ENCODE results near the gene SMG9. TPM values are rescaled to one million over a fixed set of nuclear protein-coding genes. Genes with fewer than 3 reads are reported as not detected.

Gene SMG9
- polyA plus RNA-seq, 3 donors: 1.3 to 26.1 (median 2.4) TPM

DNA sequence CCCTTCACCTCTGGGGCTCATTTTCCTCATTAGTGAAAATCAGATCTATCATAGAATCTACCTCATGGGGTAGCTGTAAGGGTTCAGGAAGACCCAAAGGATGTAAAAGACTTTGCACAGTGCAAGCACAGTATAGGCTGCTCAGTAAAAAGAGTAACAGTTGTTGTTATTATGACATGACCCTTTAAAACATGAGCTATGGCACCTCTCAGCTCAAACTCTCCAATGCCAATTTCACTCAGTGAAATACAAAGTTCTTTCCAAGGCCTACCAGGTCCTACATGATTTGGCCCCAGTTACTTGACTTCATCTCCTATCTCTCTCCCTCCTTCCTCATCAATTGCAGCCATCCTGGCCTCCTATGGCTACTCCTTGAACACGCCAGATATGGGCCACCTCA lies 4.9 kb downstream of the SMG9 start:
- H3K9me3 Mint-ChIP-seq: peaks cover 0 to 2% (median 0%) of the 10 kb centered on the region in 7 donors
- H3K9ac ChIP-seq (ENCODE audit: insufficient read depth, low read length, poor library complexity, severe bottlenecking): no peak overlapping the region
- peak overlapping the region in 1 of 7 donors; percentile 16 for H3K27ac Mint-ChIP-seq
- peaks cover 24% of the 10 kb centered on the region for H4K20me1 ChIP-seq (ENCODE audit: insufficient read depth, low read length)
- peaks cover 55 to 66% of the 10 kb centered on the region in 2 donors for H3K36me3 Mint-ChIP-seq
- peaks cover 57% of the 10 kb centered on the region for H3K79me2 ChIP-seq (ENCODE audit: insufficient read depth, low read length)
- intact Hi-C loops (cut with micrococcal nuclease): no loop called here
- TF ChIP-seq CTCF (IDR thresholded peaks at IDR 0.05): no peak
- 88% methylated on average over 1 of the region's 1 CpG for WGBS (ENCODE audit: insufficient coverage)
- H3K4me1 ChIP-seq (ENCODE audit: control insufficient read depth in 1 of 2, insufficient read depth in 2 of 2, low read length in 2 of 2): peaks cover 20 to 27% of the 10 kb centered on the region in 2 donors
- no peaks in the 10 kb centered on the region for H3K9me3 ChIP-seq (replicated peaks in 1 of 2; ENCODE audit: control insufficient read depth in 1 of 2, insufficient read depth in 1 of 2, low read length in 2 of 2)
- peaks cover 56 to 68% of the 10 kb centered on the region in 2 donors for H3K36me3 ChIP-seq (replicated peaks in 1 of 2; ENCODE audit: control insufficient read depth in 1 of 2, insufficient read depth in 2 of 2, low read length in 2 of 2)
- no peaks in the 10 kb centered on the region for H3K27me3 ChIP-seq (ENCODE audit: control insufficient read depth in 2 of 2, insufficient read depth in 2 of 2, low read length in 2 of 2)
- no peak overlapping the region for H3K4me2 ChIP-seq (replicated peaks; ENCODE audit: extremely low read depth, low read length, poor library complexity, severe bottlenecking)
- peak overlapping the region in 1 of 2 donors; percentile 3 for H3K27ac ChIP-seq (ENCODE audit: low read depth in 1 of 2, low read length in 2 of 2)
- H3K4me3 ChIP-seq (replicated peaks in 1 of 3; ENCODE audit: low read depth in 2 of 3, low read length in 3 of 3): no peak overlapping the region
- H3K4me1 Mint-ChIP-seq: peaks cover 33% of the 10 kb centered on the region
- no peak for DNase-seq
- no peak overlapping the region for H2AFZ ChIP-seq (ENCODE audit: insufficient read depth, low read depth, low read length, poor library complexity, severe bottlenecking)
- H3K27me3 Mint-ChIP-seq (ENCODE audit: low read depth in 3 of 3): peaks cover 0 to 2% (median 0%) of the 10 kb centered on the region in 3 donors
- no peak overlapping the region for H3K4me3 Mint-ChIP-seq

DNA sequence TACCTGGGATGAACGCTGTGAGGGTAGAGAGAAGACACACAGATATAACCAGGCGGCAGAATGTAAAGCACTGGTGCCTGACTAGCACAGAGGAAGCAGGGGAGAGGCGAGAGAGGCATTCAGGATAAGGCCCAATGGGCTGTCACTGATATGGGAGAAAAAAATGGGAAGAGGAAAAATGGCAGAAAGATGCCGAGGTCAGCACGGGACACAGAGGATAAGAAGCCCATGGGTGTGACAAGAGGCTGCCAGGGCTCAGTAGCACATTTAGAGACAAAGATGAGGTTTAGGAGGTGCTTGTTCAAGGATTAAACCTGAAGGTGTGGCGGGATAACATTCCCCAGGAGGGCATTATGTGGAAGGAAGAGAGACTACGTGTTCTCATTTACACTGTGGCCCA lies 5.6 kb downstream of the SMG9 start:
- peaks cover 59 to 67% of the 10 kb centered on the region in 2 donors for H3K36me3 Mint-ChIP-seq
- no peaks in the 10 kb centered on the region for H3K9me3 ChIP-seq (replicated peaks in 1 of 2; ENCODE audit: control insufficient read depth in 1 of 2, insufficient read depth in 1 of 2, low read length in 2 of 2)
- H3K36me3 ChIP-seq (replicated peaks in 1 of 2; ENCODE audit: control insufficient read depth in 1 of 2, insufficient read depth in 2 of 2, low read length in 2 of 2): peaks cover 56 to 68% of the 10 kb centered on the region in 2 donors
- no peak overlapping the region for H3K4me3 Mint-ChIP-seq
- intact Hi-C loops (cut with micrococcal nuclease): no loop called here
- no peak for TF ChIP-seq CTCF (IDR thresholded peaks at IDR 0.05)
- H2AFZ ChIP-seq (ENCODE audit: insufficient read depth, low read depth, low read length, poor library complexity, severe bottlenecking): no peak overlapping the region
- 94% methylated on average over 6 of the region's 7 CpGs for WGBS (ENCODE audit: insufficient coverage)
- H3K27ac ChIP-seq (ENCODE audit: low read depth in 1 of 2, low read length in 2 of 2): no peak overlapping the region
- peaks cover 40% of the 10 kb centered on the region for H3K4me1 Mint-ChIP-seq
- peaks cover 59% of the 10 kb centered on the region for H3K79me2 ChIP-seq (ENCODE audit: insufficient read depth, low read length)
- peaks cover 0 to 4% (median 0%) of the 10 kb centered on the region in 3 donors for H3K27me3 Mint-ChIP-seq (ENCODE audit: low read depth in 3 of 3)
- DNase-seq: no peak
- H3K4me2 ChIP-seq (replicated peaks; ENCODE audit: extremely low read depth, low read length, poor library complexity, severe bottlenecking): no peak overlapping the region
- no peaks in the 10 kb centered on the region for H3K27me3 ChIP-seq (ENCODE audit: control insufficient read depth in 2 of 2, insufficient read depth in 2 of 2, low read length in 2 of 2)
- peaks cover 24% of the 10 kb centered on the region for H4K20me1 ChIP-seq (ENCODE audit: insufficient read depth, low read length)
- peak overlapping the region in 4 of 7 donors; percentile 6 to 56 (median 22) for H3K27ac Mint-ChIP-seq
- H3K9me3 Mint-ChIP-seq: peaks cover 0 to 2% (median 0%) of the 10 kb centered on the region in 7 donors
- H3K9ac ChIP-seq (ENCODE audit: insufficient read depth, low read length, poor library complexity, severe bottlenecking): no peak overlapping the region
- no peak overlapping the region for H3K4me3 ChIP-seq (replicated peaks in 1 of 3; ENCODE audit: low read depth in 2 of 3, low read length in 3 of 3)
- H3K4me1 ChIP-seq (ENCODE audit: control insufficient read depth in 1 of 2, insufficient read depth in 2 of 2, low read length in 2 of 2): peaks cover 27 to 35% of the 10 kb centered on the region in 2 donors

Data from CD14-positive monocyte (primary cell).